Stimulated activated CD4-positive, alpha-beta T cell treated with anti-CD3 and anti-CD28 coated beads, Interleukin-12 subunit alpha, Interleukin-12 subunit beta, amount 100 ng/mL, for 24 hours (primary cell): Measurements from ENCODE around the gene SLC12A6.

ENCODE experiments used
- DNase-seq, 2 experiments: peaks; one replicate each; pipeline ENCODE4 v3.0.0-alpha.2; 2020; ENCODE audit warnings: low read depth in 2 of 2

SLC12A6 gene

DNA sequence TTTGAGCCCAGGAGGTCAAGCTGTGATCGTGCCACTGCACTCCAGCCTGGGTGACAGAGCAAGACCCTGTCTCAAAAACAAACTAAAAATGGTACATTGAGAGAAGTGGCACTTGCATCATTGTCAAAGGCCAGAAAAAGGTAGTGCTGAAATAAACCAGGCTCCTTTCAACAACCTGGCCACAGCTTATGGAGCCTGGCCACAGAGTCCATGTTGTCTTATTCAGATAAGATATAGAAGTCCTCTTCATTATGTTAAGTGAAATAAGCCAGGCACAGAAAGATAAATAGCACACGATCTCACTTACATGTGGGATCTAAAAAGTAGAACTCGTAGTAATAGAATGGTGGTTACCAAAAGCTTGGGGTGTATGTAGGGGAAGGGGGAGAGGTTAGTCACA, 78.0 kb downstream of the SLC12A6 start:
- DNase-seq: no peak

GRCh38 chr15:34258151-34258550, 79.4 kb downstream of the SLC12A6 start:
- no peak for DNase-seq

DNA sequence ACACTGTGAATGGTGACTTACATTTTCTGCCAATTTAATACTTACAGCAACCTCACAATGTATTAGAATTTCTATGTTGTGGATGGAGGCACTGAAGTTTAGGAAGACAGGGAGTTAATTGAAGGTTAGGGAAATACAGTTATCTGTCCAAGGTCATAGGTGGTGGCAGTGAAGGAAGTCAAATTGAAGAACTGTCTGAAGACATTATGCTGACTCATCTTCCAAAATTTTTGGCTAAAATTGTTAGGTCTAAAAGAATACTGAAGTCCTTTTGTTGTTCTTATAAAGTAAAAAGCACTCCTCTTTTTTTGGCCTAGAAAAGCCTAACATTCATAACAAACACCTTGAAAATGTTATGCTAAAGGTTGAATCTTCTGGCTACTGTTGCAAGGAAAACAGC, 85.0 kb downstream of the SLC12A6 start:
- no peak for DNase-seq

GRCh38 chr15:34248190-34248589, 89.4 kb downstream of the SLC12A6 start:
- DNase-seq: no peak

GRCh38 chr15:34246276-34246976, 91.2 kb downstream of the SLC12A6 start:
- DNase-seq: no peak

- no peak for DNase-seq
Observed at GRCh38 chr15:34243226-34243625, 94.4 kb downstream of the SLC12A6 start.

DNA sequence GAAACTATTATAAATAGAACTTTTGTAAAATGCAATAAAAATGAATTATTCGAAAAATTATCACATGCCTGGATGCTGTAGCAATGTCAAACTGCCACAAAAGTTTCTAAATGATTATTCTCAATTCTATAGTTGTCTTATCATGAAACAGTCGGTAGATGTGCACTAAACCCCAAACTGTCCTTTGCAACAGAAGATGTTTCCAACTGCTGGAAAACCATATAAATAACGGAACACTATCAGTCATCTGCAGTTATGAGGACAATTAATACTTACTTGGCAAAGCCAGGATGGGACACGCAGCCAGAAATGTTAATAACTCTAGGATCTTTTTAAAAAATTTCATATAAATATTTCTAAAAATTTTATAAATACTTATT, 95.3 kb downstream of the SLC12A6 start:
- DNase-seq: no peak

DNA sequence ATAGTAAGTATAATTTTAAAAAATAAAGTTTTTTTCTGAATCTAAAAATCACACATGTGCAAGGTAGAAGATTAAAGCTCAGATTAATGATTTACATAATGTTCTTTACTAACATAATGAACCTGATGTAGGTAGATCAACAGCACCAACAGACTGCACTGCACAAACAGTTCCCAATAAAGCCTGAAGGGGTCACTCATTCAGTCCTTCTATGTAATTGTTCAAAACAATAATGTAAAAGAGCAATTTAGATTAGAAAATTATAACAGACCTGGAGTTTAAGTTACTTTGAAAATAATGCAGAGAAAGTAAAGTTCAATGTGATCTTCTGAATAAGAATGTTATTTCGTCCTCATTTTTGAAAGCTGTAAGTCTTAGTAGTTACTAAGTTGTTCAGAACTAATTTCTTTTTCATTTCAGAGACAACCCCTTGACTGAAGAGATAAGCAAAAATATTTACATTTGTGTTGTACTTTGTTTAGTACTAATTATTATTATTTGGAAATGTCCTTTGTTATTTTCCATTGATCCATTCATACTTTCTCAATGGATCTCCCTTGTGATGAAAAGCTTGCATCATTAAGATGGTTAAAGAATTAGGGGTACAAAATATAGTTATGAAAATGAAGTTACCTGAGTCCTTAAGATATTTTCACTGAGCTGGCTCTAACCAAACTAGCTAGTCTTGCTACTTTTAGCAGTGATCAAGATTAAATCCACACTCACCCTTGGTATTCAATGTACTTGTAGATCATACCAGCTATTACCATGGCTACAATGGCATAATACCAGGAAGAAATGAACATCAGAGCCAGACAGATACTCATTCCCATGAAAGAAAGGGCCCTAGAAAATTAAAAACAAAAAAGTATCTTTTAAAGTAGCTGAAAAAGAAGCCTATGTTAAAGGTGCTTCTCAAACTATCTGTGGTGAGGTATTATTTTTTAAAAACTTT, 95.9 kb downstream of the SLC12A6 start:
- DNase-seq: no peak

DNA sequence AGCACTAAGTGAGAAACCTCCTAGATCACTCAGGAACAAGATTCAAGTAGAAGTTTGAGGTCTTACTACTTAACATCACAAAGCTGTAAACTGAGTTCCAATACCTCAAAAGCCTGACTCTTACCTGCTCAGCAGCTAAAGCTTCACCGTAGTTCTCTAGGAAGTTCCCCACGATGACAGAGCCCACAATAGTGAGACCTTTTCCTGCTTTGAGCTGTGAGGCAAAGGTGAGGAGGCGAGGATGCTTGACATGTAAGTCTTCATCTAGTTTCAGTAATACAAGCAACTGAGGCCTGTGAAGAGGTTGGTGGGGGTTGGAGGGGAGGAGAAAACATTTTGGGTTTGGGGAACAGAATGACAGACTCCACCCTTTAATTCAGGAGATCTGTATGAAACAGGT, 97.0 kb downstream of the SLC12A6 start:
- no peak for DNase-seq

DNA sequence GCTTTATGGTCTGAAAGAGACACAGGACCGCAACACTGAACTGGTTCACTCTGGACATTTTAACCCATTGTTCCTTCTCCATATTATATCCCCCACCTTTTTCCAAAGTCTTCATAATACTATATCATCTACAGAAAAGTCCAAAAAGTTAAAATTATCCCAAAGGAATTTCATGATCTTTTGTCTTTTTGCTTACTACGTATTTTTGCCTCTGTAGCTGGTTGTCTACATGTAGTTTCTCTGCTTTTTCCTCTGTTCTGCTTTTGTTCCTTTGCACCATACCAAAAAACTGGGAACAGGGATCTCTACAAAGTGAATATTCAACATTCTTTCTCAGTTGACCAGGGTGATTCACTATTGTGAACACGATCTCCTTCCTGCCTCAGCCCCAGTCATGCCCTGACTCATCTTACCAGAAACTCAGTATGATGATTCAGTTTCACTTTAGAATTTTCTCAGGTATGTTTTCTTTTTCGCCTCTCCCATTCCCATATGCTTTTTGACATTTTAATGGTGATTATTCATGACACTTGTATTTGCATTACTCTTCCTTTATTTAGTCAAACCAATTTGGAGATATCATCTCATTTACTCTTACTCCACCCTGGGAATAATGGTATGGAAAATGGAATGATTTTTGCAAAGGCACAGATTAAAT, 98.3 kb downstream of the SLC12A6 start:
- peak in 1 of 2 experiments; percentile 20 for DNase-seq

DNA sequence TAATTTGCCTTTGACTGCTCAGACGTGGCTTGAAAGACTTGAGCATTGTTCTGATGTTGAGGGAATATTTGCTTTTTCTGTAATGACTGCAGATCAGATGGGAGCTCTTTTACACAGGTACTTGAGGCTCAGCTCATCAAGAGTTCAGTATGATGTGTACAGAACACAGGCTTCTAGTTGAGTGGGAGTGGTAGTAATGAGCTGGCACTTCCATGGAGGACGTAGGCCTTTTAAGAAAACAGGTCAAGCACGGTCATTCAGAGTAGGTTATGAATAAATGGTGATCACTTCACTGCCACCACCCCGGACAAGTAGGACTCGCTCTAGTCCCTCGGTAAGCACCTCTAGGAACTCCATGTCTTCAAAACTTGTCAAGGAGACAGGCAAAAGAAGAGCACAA, 104.0 kb downstream of the SLC12A6 start:
- no peak for DNase-seq

- no peak for DNase-seq
Observed at GRCh38 chr15:34223904-34224596, 113.5 kb downstream of the SLC12A6 start.

GRCh38 chr15:34217587-34218225, 119.9 kb downstream of the SLC12A6 start:
- DNase-seq: no peak

GRCh38 chr15:34216527-34217270, 120.9 kb downstream of the SLC12A6 start:
- no peak for DNase-seq

GRCh38 chr15:34214135-34214534, 123.4 kb downstream of the SLC12A6 start:
- DNase-seq: no peak

- DNase-seq: no peak
Observed at GRCh38 chr15:34213690-34214089, 123.9 kb downstream of the SLC12A6 start.

- DNase-seq: peak; percentile 93 to 98
Observed at GRCh38 chr15:34209421-34210282, 127.9 kb downstream of the SLC12A6 start, which contains the start of gene KATNBL1. Gene KATNBL1, minus strand, starts transcription at chr15:34210096. Its CDS starts 46,420 bp downstream, at chr15:34163676.

DNA sequence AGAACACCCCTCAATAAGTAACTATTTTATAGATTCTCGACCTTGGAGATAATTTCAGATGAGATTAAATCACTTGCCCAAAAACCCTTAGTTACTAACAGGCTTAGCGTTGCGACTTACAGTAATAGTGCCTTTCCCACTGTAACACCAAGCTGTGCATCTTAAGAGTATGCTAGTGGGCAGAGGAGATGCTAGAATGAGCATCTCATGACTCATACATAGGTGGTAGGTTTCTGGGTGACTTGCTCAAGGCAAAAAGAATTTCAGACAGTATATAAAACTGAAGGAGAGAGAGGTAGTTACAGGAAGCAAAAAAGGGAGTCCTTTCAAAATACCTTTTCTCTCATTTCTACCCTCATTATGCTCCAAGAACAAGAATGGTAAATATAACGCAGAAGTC, 131.6 kb downstream of the SLC12A6 start:
- DNase-seq: no peak

DNA sequence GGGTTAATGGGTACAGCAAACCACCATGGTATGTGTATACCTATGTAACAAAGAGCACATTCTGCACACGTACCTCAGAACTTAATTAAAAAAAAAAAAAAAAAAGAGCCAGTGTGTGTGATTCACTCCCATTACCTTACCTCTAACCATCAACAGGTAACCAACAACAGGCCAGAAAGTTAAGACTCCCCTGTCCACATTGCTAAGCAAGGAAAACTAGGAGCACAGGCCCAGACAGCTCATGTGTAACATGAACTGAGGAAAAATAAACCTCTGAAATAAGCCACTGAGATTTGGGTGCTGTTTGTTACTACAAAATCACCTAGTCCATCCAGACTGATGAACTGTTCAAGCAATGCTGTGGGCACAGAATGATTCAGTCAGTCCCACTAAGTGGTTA, 133.6 kb downstream of the SLC12A6 start:
- no peak for DNase-seq

DNA sequence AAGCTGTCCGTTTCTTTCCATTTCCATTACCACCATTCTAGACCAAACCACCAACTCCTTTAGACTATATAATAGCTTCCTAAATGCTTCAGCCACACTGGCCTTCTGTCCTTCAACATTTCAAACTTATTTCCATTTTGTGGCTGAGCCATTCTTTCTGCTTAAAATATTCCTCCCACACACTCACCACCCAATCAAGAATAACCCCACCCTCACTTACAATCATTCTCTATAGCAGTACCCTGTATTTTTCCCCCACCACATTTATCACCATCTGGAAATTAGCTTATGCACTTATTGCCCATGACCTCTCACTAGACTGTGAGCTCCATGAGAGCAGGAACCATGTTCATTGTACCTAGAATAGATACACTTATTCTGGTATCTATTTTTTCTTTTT, 134.3 kb downstream of the SLC12A6 start:
- DNase-seq: no peak
